GM19099 (cell line): ENCODE data around the gene SMYD5.

Source experiments
- POLR2A ChIP-seq: IDR thresholded peaks from 3 replicates; pipeline ENCODE4 v1.6.1; 2011; ENCODE audit warnings: low read depth; ENCODE audit not compliant: insufficient read length; ENCODE audit errors: extremely low read depth

SMYD5 gene

GRCh38 chr2:73264332-73264606 is 50.2 kb downstream of the SMYD5 start:
- TF ChIP-seq POLR2A: no peak

- TF ChIP-seq POLR2A: no peak
These were observed 50.7 kb downstream of the SMYD5 start for GRCh38 chr2:73264783-73265182.

GRCh38 chr2:73265298-73266060 is 51.4 kb downstream of the SMYD5 start:
- no peak for TF ChIP-seq POLR2A

DNA sequence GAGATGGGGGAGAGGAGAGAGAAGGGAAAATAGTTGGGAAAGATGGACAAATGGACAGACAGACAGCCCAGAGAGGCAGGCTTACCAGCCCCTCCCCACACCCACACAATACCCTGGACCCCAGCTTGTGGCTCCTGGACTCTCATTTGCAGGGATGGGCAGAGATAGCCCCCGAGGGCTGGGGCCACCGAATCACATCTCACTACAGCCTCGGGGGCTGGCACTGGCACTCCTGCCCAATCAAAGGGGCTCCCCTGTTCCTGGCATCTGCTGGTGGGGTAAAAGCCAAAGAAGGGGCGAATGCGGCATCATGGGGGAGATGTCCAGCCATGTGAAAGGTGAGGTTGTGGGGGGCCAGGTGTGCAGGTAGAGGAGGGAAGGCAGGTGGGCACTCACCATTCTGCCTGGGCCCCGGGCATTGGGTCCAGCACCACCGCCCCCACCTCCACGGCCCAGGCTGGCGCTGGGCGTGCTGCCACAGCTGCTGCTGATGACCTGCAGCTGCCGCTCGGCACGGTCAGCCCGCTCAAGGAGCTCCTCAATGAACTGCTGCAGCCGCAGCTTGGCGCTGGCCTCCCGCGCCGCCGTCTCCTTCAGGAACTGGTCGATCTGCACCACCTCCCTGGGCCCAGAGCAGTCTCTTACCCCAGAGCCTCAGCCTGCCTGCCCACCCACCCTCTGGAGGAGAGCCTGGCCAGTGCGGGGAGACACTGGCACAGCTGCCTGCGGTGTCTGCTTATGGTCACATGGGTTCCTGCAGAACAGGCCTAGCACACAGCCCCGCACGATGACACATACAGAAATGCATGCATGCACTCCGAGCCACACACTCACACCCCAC is 52.2 kb downstream of the SMYD5 start:
- no peak for TF ChIP-seq POLR2A

DNA sequence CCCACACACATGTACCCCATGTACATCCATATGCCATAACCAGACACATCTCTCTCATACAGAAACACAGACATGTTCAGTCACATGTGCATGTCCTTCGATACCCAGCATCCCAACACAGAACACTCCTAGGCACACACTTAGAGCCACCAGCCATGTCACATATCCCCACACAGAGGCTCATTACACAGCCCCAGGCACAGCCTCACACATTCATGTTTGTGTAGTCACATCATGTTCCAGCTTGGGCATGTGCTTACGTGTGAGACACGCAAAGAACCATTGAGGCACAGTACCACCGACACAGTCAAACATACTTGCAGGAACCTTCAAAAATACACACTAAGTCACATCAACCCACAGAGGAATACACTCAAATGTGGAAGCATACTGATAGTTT is 53.0 kb downstream of the SMYD5 start:
- no peak for TF ChIP-seq POLR2A

DNA sequence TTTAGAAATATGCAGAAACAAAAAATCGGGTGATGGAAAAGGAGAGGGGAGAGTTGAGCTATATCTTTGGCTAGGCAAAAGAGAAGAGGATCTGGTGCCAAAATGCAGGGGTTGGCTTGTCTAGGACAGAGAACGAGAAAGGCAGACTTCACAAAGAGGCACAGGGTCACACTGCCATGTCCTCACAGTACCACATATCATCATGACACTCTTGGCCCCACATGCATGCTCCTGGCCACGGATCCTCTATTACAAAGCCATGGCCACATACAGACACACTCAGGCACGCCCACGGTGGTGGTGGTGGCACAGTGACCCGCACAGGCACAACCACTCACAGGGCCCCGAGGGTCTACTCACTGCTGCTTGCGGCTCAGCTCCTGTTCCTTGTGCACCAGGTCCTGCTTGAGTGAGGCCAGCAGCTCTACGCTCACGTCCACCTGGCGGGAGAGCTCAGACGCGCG is 54.4 kb downstream of the SMYD5 start:
- TF ChIP-seq POLR2A: no peak

DNA sequence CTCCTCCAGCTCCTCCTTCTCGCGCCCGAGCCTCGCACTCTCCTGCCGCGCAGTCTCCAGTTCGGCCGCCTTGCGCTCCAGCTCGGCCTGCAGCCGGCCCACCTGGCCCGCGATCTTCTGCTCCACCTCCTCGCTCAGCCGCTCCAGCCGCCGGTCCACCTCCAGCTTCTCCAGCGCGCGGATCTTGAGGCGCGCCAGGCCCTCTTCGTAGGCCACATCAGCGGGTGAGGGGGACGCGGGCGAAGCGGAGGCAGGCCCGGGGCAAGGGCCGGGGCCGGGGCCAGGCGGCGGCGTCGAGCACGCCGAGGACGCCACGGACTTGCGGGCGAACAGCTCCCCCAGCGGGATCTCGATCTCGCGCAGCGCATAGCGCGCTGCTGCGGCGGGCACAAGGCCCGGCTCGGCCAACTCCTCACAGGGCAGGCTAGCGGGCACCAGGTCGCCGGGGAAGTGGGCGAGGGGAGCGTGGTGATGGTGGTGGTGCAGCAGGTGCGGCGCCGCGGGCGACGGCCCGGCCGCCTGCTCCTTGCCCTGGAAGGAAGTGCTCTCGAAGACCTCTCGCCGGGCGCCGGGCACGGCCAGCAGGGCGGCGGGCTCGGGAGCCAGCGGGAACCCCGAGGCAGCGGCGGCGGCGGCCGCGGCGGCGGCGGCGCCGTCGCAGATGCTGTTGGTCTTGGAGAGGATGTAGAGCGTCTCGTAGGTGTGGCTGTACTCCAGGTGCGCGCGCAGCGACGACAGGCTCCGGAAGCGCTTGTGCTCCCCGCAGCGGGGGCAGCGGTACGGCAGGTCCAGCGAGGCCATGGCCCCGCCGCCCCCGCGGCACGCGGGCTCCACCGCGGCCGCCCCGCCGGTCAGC is 55.0 kb downstream of the SMYD5 start:
- TF ChIP-seq POLR2A: peak; percentile 59

- no peak for TF ChIP-seq POLR2A
These were observed 55.8 kb downstream of the SMYD5 start for GRCh38 chr2:73269686-73270465.

- TF ChIP-seq POLR2A: no peak
These were observed 58.2 kb downstream of the SMYD5 start for GRCh38 chr2:73272270-73272669.
